ENCODE measurements around the gene SAMHD1.
"Not testable (repeated sequence)": the region's sequence is repeated elsewhere in the genome, so short reads cannot be mapped to it uniquely, and the experiment has no call there.

The SAMHD1 gene

GRCh38 chr20:36951979-36952738, 651 bp upstream of the SAMHD1 start:
- H3K4me3 ChIP-seq (ENCODE audit: low read depth, low read length): peak overlapping the region; percentile 83
- TF ChIP-seq, protein P1, sequence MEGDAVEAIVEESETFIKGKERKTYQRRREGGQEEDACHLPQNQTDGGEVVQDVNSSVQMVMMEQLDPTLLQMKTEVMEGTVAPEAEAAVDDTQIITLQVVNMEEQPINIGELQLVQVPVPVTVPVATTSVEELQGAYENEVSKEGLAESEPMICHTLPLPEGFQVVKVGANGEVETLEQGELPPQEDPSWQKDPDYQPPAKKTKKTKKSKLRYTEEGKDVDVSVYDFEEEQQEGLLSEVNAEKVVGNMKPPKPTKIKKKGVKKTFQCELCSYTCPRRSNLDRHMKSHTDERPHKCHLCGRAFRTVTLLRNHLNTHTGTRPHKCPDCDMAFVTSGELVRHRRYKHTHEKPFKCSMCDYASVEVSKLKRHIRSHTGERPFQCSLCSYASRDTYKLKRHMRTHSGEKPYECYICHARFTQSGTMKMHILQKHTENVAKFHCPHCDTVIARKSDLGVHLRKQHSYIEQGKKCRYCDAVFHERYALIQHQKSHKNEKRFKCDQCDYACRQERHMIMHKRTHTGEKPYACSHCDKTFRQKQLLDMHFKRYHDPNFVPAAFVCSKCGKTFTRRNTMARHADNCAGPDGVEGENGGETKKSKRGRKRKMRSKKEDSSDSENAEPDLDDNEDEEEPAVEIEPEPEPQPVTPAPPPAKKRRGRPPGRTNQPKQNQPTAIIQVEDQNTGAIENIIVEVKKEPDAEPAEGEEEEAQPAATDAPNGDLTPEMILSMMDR (IDR thresholded peaks at IDR 0.05; ENCODE audit: low read depth, low read length): no peak

GRCh38 chr20:36950414-36951197, 902 bp downstream of the SAMHD1 start:
- peak overlapping the region; percentile 83 for H3K4me3 ChIP-seq (ENCODE audit: low read depth, low read length)
- TF ChIP-seq, protein P1 (IDR thresholded peaks at IDR 0.05; ENCODE audit: low read depth, low read length): no peak

DNA sequence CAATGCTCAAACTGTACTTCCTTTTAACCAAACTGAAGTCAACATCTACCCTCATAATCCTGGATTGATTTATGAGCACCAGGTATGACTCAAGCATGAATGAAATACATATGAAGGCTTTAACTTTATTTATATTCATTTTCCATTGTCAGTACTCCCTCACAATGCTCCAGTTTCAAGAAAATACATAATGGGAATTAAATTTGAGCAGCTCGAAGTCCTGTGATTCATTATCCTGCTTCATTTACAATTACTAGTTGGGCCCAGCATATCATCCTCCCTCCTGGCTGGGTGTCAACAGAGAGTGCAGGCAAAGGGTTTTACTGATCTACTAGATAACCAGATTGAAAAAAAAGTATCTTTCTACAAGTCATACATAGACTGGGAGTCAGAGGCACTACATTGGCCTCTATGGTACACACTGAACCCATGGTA, 10.1 kb downstream of the SAMHD1 start:
- no peak overlapping the region for H3K4me3 ChIP-seq (ENCODE audit: low read depth, low read length)
- TF ChIP-seq, protein P1 (IDR thresholded peaks at IDR 0.05; ENCODE audit: low read depth, low read length): no peak

GRCh38 chr20:36937402-36937770, 14.1 kb downstream of the SAMHD1 start:
- TF ChIP-seq, protein P1 (IDR thresholded peaks at IDR 0.05; ENCODE audit: low read depth, low read length): no peak
- no peak overlapping the region for H3K4me3 ChIP-seq (ENCODE audit: low read depth, low read length)

GRCh38 chr20:36936761-36937401, 14.6 kb downstream of the SAMHD1 start:
- not testable (repeated sequence) for H3K4me3 ChIP-seq (ENCODE audit: low read depth, low read length)

DNA sequence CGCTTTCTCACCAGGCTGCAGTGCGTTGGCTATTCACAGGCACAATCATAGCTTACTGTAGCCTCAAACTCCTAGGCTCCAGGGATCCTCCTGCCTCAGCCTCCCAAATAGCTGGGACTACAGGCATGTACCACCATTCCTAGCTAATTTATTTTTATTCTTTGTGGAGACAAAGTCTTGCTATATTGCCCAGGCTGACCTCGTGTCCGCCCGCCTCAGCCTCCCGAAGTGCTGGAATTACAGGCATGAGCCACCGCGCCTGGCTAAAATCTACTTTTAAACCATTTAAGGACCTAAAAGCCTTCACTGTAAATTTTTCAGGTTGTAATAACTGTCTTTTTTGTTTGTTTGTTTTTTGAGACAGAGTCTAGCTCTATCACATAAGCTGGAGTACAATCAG, 15.2 kb downstream of the SAMHD1 start:
- TF ChIP-seq, protein P1 (IDR thresholded peaks at IDR 0.05; ENCODE audit: low read depth, low read length): no peak
- H3K4me3 ChIP-seq (ENCODE audit: low read depth, low read length): no peak overlapping the region

- not testable (repeated sequence) for H3K4me3 ChIP-seq (ENCODE audit: low read depth, low read length)
These were observed 17.9 kb downstream of the SAMHD1 start for GRCh38 chr20:36933571-36933970.
